GM10248 (cell line): Measurements from ENCODE around the gene TBC1D1.
A peak's percentile ranks its signal among the peaks of the same experiment; 100 is the strongest.

ENCODE experiments used
- CTCF ChIA-PET: fragments of 300-600 bp; sonication (Branson Sonifier 250); formaldehyde crosslinking; extraction: SDS; loops from one replicate; lab custom pipeline; 2021; ENCODE audit warnings: antibody characterized with exemption; lab: Yijun Ruan, JAX
- POLR2A ChIA-PET: fragments of 350-650 bp; sonication (Branson Sonifier 250); formaldehyde crosslinking; extraction: SDS; loops from one replicate; lab custom pipeline; 2020; ENCODE audit warnings: antibody characterized with exemption; lab: Yijun Ruan, JAX
- DNase-seq: peaks from one replicate; pipeline ENCODE4 v3.0.0; 2012; ENCODE audit errors: extremely low spot score
- CTCF ChIP-seq: IDR thresholded peaks from 2 replicates; pipeline ENCODE4 v1.5.1; 2012; ENCODE audit warnings: mild to moderate bottlenecking, low read depth; ENCODE audit errors: extremely low read depth, missing control alignments, control extremely low read depth

Gene TBC1D1

DNA sequence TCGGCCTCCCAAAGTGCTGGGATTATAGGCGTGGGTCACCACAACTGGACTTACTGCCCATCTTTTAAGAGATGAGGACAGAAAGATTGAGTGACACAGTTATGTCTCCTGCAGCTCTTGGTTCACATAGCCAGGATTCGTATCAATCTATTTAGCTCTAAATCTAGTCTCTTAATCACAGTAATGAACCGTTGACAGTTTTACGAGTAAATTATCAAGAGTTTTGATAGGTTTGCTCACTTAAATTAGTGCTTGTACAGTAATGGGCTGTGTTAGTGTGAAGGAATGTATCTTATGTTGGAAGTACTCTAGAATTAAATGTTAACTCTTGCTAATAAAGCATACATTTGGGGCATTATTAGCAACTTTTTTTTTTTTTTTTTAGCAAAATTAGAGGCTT is 175.0 kb downstream of the TBC1D1 start:
- POLR2A ChIA-PET: no interaction called here
- no peak for DNase-seq
- no peak for TF ChIP-seq CTCF
- CTCF ChIA-PET: interaction anchor here (0.7 to 4.8 kb wide), 6 partner anchors 10 to 795 kb away, joined by 3 to 24 read pairs (median 4); no protein-coding TSS in a partner anchor

GRCh38 chr4:38067499-38067898 is 176.6 kb downstream of the TBC1D1 start:
- DNase-seq: no peak
- no peak for TF ChIP-seq CTCF
- ChIA-PET POLR2A (no interaction called here), CTCF (interaction anchor here (1.1 to 4.8 kb wide), 4 partner anchors 24 to 108 kb away, joined by 3 to 24 read pairs (median 12); no protein-coding TSS in a partner anchor)

GRCh38 chr4:38068107-38068506 is 177.2 kb downstream of the TBC1D1 start:
- CTCF ChIA-PET: interaction anchor here (0.6 to 4.8 kb wide), 12 partner anchors 18 to 788 kb away, joined by 3 to 24 read pairs (median 6); no protein-coding TSS in a partner anchor
- POLR2A ChIA-PET: no interaction called here
- no peak for TF ChIP-seq CTCF
- no peak for DNase-seq

DNA sequence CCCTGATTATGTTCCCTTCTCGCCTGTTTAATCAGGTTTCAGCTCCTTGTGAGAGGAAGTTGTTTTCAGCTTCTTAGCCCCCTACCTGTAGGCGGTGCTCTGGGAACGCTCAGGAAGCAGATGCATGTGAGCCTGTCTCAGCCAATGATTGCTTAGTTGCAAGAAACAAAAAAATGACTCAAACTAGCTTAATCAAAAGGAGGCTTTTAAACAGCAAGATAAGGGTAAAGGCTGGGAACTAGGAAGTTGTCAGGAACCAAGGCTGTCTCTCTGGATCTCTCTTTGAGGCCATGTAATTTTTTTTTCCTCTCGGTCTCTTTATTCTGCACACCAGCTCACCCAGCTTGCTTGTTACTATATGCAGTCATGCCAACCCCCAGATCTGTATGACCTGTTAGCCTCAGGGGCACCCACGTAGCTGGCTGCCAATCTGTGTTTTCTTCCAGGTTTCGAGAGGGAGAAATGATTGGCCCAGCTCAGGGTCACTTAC is 178.4 kb downstream of the TBC1D1 start:
- CTCF ChIA-PET: interaction anchor here (0.7 to 4.8 kb wide), 22 partner anchors 9 to 792 kb away, joined by 3 to 24 read pairs (median 5); partner anchors contain the start of gene TLR10
- peak; percentile 44 for DNase-seq

GRCh38 chr4:38071801-38072431 is 181.0 kb downstream of the TBC1D1 start:
- ChIA-PET CTCF (interaction anchor here (0.9 to 2.1 kb wide), 11 partner anchors 10 to 659 kb away, joined by 3 to 12 read pairs (median 4); no protein-coding TSS in a partner anchor), POLR2A (interaction anchor here (0.5 kb wide), 1 partner anchor 246 kb away, joined by 3 read pairs; no protein-coding TSS in a partner anchor)
- TF ChIP-seq CTCF: peak; percentile 33
- no peak for DNase-seq

More for the DNA sequence above, 178.4 kb downstream of the TBC1D1 start:
- TF ChIP-seq CTCF: no peak
- POLR2A ChIA-PET: interaction anchor here (0.5 kb wide), 1 partner anchor 248 kb away, joined by 5 read pairs; no protein-coding TSS in a partner anchor

GRCh38 chr4:38072578-38072977 is 181.7 kb downstream of the TBC1D1 start:
- ChIA-PET CTCF (interaction anchor here (0.9 to 2.1 kb wide), 10 partner anchors 10 to 658 kb away, joined by 3 to 12 read pairs (median 4); no protein-coding TSS in a partner anchor), POLR2A (no interaction called here)
- no peak for DNase-seq
- no peak for TF ChIP-seq CTCF
